ENCODE data around the gene OR10J5. TPM values are rescaled to one million over a fixed set of nuclear protein-coding genes. Genes with fewer than 3 reads are reported as not detected.
"Not testable (repeated sequence)": the region's sequence is repeated elsewhere in the genome, so short reads cannot be mapped to it uniquely, and the experiment has no call there.

Gene OR10J5, protein sequence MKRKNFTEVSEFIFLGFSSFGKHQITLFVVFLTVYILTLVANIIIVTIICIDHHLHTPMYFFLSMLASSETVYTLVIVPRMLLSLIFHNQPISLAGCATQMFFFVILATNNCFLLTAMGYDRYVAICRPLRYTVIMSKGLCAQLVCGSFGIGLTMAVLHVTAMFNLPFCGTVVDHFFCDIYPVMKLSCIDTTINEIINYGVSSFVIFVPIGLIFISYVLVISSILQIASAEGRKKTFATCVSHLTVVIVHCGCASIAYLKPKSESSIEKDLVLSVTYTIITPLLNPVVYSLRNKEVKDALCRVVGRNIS
- total RNA-seq = not detected in 2 replicates

DNA sequence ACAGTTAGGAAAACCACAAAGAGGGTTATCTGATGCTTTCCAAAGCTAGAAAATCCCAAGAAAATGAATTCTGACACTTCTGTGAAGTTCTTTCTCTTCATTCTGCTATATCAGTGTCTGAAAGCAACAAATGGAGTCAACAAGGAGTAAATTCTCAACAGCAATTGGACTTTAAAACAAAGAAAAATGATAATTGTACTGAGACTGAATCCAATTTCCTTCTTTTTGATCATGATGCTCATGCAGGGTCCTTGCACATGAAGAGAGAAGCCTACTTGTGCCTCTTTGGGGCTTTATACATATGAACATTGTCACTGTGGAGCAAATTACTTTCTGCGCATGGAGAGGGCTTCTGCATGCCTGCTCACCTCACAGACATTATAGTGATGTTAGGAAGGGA, at the start of gene OR10J5:
TSS of gene OR10J5 (minus strand) at position 101 of the 400 bp plus-strand sequence. CDS start at position 101, 0 bp downstream.
- no peaks in the 10 kb centered on the region for H3K27me3 Mint-ChIP-seq (ENCODE audit: low read depth)
- H3K4me1 Mint-ChIP-seq (ENCODE audit: low read depth) = no peaks in the 10 kb centered on the region
- H3K27ac Mint-ChIP-seq = no peak within 1 kb of the TSS
- no peak for DNase-seq (ENCODE audit: low spot score)
- intact Hi-C loops (cut with micrococcal nuclease) = no loop called here
- no peaks in the 10 kb centered on the region for H3K9me3 Mint-ChIP-seq
- H3K4me3 Mint-ChIP-seq (ENCODE audit: low read depth) = no peak within 1 kb of the TSS
- H3K36me3 Mint-ChIP-seq (ENCODE audit: low read depth) = no peaks in the 10 kb centered on the region

- H3K36me3 Mint-ChIP-seq (ENCODE audit: low read depth) = no peaks in the 10 kb centered on the region
- DNase-seq (ENCODE audit: low spot score) = no peak
- intact Hi-C loops (cut with micrococcal nuclease) = no loop called here
- H3K27me3 Mint-ChIP-seq (ENCODE audit: low read depth) = no peaks in the 10 kb centered on the region
- no peak overlapping the region for H3K4me3 Mint-ChIP-seq (ENCODE audit: low read depth)
- no peaks in the 10 kb centered on the region for H3K9me3 Mint-ChIP-seq
- H3K4me1 Mint-ChIP-seq (ENCODE audit: low read depth) = no peaks in the 10 kb centered on the region
- H3K27ac Mint-ChIP-seq = no peak overlapping the region
Observed at GRCh38 chr1:159584536-159584935, 48.7 kb upstream of the OR10J5 start.

DNA sequence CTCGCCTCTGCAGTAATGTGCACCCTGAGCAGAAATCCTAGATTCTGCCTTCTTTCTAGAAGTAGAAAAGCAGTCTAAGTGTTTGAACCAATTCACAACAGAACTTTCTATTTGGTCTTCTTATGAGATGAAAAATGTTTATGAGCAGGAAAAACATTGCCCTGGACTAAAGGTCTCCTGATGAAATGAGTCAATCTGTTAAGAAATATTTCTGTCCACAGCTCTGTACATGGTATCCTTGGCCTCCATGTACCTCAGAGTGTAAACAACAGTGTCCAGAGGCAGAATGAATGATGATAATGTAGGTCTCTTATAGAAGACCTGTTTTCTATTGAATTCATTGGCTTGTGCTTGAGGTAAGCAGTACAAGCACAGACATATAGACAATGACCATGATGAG, 45.6 kb upstream of the OR10J5 start:
- H3K36me3 Mint-ChIP-seq (ENCODE audit: low read depth) = no peaks in the 10 kb centered on the region
- no peak overlapping the region for H3K4me3 Mint-ChIP-seq (ENCODE audit: low read depth)
- intact Hi-C loops (cut with micrococcal nuclease) = no loop called here
- H3K27me3 Mint-ChIP-seq (ENCODE audit: low read depth) = no peaks in the 10 kb centered on the region
- no peak for DNase-seq (ENCODE audit: low spot score)
- no peaks in the 10 kb centered on the region for H3K4me1 Mint-ChIP-seq (ENCODE audit: low read depth)
- no peak overlapping the region for H3K27ac Mint-ChIP-seq
- H3K9me3 Mint-ChIP-seq = no peaks in the 10 kb centered on the region

DNA sequence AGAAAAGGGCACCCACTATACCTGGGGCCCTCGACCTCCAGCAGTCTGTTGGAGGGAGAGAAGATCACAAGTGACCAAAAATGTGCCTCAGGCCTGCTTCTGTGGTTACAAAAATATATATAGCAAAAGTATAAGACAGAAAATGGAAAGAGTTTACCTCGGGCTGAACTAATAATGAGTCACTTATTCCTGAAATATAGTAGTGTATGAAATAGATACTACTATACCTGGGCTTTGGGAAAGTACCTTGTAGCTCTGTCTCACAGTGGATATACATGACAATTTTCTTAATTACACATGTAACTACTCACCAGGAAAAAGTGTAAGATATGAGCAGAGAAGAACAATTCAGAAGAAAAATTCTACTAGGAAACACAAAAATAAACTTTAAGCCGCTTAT, 44.5 kb upstream of the OR10J5 start:
- intact Hi-C loops (cut with micrococcal nuclease) = no loop called here
- H3K4me3 Mint-ChIP-seq (ENCODE audit: low read depth) = no peak overlapping the region
- H3K36me3 Mint-ChIP-seq (ENCODE audit: low read depth) = no peaks in the 10 kb centered on the region

DNA sequence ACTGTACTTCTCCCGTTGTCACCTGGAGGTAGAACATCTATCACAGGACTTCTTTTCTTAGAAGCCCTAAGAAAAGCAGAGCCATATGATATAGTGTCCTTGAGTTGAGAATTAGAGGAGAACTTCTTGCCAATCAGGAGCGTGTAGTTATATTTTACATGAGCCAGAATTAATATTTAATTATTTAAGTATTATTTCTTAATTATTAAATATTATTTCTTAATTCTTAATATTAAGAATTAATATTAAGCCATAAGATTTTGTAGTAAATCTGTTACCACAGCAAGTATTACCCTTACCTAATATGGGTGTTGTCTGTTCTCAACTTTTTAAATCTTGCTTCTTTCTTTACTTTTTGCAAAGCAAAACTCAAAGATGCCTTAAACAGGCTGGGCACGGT, 41.6 kb upstream of the OR10J5 start:
- intact Hi-C loops (cut with micrococcal nuclease) = no loop called here
- Mint-ChIP-seq H3K27ac (no peak overlapping the region), H3K9me3 (peaks cover 4% of the 10 kb centered on the region), H3K4me3 (ENCODE audit: low read depth) (no peak overlapping the region), H3K27me3 (ENCODE audit: low read depth) (no peaks in the 10 kb centered on the region), H3K4me1 (ENCODE audit: low read depth) (no peaks in the 10 kb centered on the region), H3K36me3 (ENCODE audit: low read depth) (no peaks in the 10 kb centered on the region)
- DNase-seq (ENCODE audit: low spot score) = no peak

More for the DNA sequence above, 44.5 kb upstream of the OR10J5 start:
- Mint-ChIP-seq H3K9me3 (no peaks in the 10 kb centered on the region), H3K27me3 (ENCODE audit: low read depth) (no peaks in the 10 kb centered on the region), H3K4me1 (ENCODE audit: low read depth) (no peaks in the 10 kb centered on the region), H3K27ac (no peak overlapping the region)
- no peak for DNase-seq (ENCODE audit: low spot score)

- Mint-ChIP-seq H3K27me3 (ENCODE audit: low read depth) (no peaks in the 10 kb centered on the region), H3K4me1 (ENCODE audit: low read depth) (no peaks in the 10 kb centered on the region), H3K27ac (no peak overlapping the region), H3K9me3 (no peaks in the 10 kb centered on the region), H3K4me3 (ENCODE audit: low read depth) (no peak overlapping the region), H3K36me3 (ENCODE audit: low read depth) (no peaks in the 10 kb centered on the region)
- DNase-seq (ENCODE audit: low spot score) = no peak
- intact Hi-C loops (cut with micrococcal nuclease) = no loop called here
Observed at GRCh38 chr1:159562680-159563079, 26.9 kb upstream of the OR10J5 start.

GRCh38 chr1:159561497-159561896, 25.7 kb upstream of the OR10J5 start:
- Mint-ChIP-seq H3K9me3 (no peaks in the 10 kb centered on the region), H3K4me3 (ENCODE audit: low read depth) (no peak overlapping the region), H3K27ac (no peak overlapping the region), H3K4me1 (ENCODE audit: low read depth) (no peaks in the 10 kb centered on the region), H3K36me3 (ENCODE audit: low read depth) (no peaks in the 10 kb centered on the region), H3K27me3 (ENCODE audit: low read depth) (no peaks in the 10 kb centered on the region)
- intact Hi-C loops (cut with micrococcal nuclease) = no loop called here
- DNase-seq (ENCODE audit: low spot score) = no peak

DNA sequence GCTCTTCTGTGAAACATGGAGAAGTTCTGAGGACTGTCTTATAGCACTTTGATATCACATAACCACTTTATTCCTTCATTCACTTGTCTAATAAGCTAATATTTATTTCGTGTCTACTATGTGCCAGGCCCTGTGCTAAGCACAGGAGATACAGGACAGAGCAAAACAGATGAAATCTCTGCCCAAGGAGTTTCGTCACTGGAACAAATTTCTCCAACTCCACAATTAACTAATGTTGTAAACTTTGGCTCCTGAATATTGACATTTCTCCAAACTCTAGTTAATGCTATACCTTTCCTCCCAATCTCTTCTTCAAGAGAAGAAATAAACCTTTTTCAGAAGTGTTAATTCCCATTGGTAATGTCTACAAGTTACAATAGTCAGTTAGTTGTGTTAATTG, 24.8 kb upstream of the OR10J5 start:
- H3K27me3 Mint-ChIP-seq (ENCODE audit: low read depth) = no peaks in the 10 kb centered on the region
- no peaks in the 10 kb centered on the region for H3K36me3 Mint-ChIP-seq (ENCODE audit: low read depth)
- no peak overlapping the region for H3K27ac Mint-ChIP-seq
- H3K4me1 Mint-ChIP-seq (ENCODE audit: low read depth) = no peaks in the 10 kb centered on the region
- DNase-seq (ENCODE audit: low spot score) = no peak
- H3K4me3 Mint-ChIP-seq (ENCODE audit: low read depth) = no peak overlapping the region
- intact Hi-C loops (cut with micrococcal nuclease) = no loop called here
- H3K9me3 Mint-ChIP-seq = no peaks in the 10 kb centered on the region

DNA sequence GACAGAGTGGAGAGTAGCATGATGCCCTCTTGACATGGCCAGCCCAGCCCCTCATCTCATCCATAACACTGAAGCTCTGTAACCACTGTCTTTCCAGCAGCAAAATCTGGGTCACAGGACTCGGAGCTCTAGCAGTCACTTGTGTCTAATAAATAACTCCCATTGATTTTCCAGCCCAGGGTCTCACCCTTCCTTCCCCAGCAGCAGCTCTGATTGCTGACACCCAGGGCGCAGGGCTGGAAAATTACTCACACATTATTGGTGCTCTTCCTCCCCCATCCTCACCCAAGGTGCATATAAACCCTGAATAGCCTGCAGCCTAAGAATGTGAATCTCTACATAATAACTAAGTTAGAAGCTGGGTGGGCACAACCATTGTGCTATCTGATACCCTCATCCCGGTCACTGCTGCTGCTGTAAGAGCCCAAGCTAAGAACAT, 21.1 kb upstream of the OR10J5 start:
- Mint-ChIP-seq H3K36me3 (ENCODE audit: low read depth) (no peaks in the 10 kb centered on the region), H3K27ac (no peak overlapping the region), H3K9me3 (no peaks in the 10 kb centered on the region), H3K4me1 (ENCODE audit: low read depth) (no peaks in the 10 kb centered on the region), H3K27me3 (ENCODE audit: low read depth) (no peaks in the 10 kb centered on the region), H3K4me3 (ENCODE audit: low read depth) (no peak overlapping the region)
- DNase-seq (ENCODE audit: low spot score) = no peak
- intact Hi-C loops (cut with micrococcal nuclease) = no loop called here

GRCh38 chr1:159554696-159555095, 18.9 kb upstream of the OR10J5 start:
- Mint-ChIP-seq H3K4me3 (ENCODE audit: low read depth) (no peak overlapping the region), H3K27ac (no peak overlapping the region), H3K9me3 (no peaks in the 10 kb centered on the region), H3K27me3 (ENCODE audit: low read depth) (no peaks in the 10 kb centered on the region), H3K36me3 (ENCODE audit: low read depth) (no peaks in the 10 kb centered on the region), H3K4me1 (ENCODE audit: low read depth) (no peaks in the 10 kb centered on the region)
- intact Hi-C loops (cut with micrococcal nuclease) = no loop called here
- no peak for DNase-seq (ENCODE audit: low spot score)

DNA sequence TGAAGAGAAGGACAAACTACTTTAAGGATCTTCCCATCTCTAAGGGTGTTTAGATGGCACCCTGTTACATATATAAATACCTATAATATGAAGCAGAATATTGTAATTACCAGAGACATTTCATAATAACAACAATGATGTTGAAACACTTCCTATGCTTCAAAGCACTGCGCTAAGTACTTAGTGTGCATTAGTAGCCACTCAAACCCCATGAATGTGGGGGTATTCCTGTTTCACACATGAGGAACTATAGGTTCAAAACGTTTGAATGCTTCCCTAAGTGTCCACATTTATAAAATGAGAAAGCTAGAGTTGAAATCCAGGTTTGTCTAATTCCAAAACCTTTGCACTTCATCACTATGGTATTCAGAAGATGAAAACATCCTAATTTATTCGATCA, 18.5 kb upstream of the OR10J5 start:
- H3K27ac Mint-ChIP-seq = no peak overlapping the region
- H3K27me3 Mint-ChIP-seq (ENCODE audit: low read depth) = no peaks in the 10 kb centered on the region
- H3K36me3 Mint-ChIP-seq (ENCODE audit: low read depth) = no peaks in the 10 kb centered on the region
- DNase-seq (ENCODE audit: low spot score) = no peak
- H3K4me1 Mint-ChIP-seq (ENCODE audit: low read depth) = no peaks in the 10 kb centered on the region
- intact Hi-C loops (cut with micrococcal nuclease) = no loop called here
- H3K4me3 Mint-ChIP-seq (ENCODE audit: low read depth) = no peak overlapping the region
- no peaks in the 10 kb centered on the region for H3K9me3 Mint-ChIP-seq

DNA sequence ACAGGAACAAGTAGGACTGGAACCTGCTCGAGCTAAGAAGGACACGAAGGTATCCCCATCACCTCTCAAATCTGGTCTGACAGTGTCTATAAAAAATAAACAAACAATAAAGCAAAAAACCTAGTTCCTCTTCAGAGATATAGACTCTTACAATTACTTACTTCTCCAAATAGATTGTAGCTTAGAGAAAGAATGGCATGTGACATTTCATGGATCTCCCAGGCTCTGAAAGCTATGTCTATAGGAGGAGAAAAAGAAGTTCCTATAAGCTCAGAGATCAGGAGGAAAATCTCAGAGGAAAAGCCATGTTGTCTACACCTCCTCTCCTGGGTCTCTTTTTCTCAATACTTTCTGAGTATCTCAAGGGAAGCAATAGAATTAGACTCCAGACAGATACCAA, 12.3 kb upstream of the OR10J5 start:
- no peak for DNase-seq (ENCODE audit: low spot score)
- Mint-ChIP-seq H3K4me3 (ENCODE audit: low read depth) (no peak overlapping the region), H3K27me3 (ENCODE audit: low read depth) (no peaks in the 10 kb centered on the region), H3K36me3 (ENCODE audit: low read depth) (no peaks in the 10 kb centered on the region), H3K27ac (no peak overlapping the region), H3K4me1 (ENCODE audit: low read depth) (no peaks in the 10 kb centered on the region), H3K9me3 (no peaks in the 10 kb centered on the region)
- intact Hi-C loops (cut with micrococcal nuclease) = no loop called here

- no peak for DNase-seq (ENCODE audit: low spot score)
- Mint-ChIP-seq H3K4me1 (ENCODE audit: low read depth) (no peaks in the 10 kb centered on the region), H3K9me3 (no peaks in the 10 kb centered on the region), H3K36me3 (ENCODE audit: low read depth) (no peaks in the 10 kb centered on the region), H3K27ac (no peak overlapping the region), H3K4me3 (ENCODE audit: low read depth) (no peak overlapping the region), H3K27me3 (ENCODE audit: low read depth) (no peaks in the 10 kb centered on the region)
- intact Hi-C loops (cut with micrococcal nuclease) = no loop called here
Observed at GRCh38 chr1:159532922-159533321, 2.9 kb downstream of the OR10J5 start.

DNA sequence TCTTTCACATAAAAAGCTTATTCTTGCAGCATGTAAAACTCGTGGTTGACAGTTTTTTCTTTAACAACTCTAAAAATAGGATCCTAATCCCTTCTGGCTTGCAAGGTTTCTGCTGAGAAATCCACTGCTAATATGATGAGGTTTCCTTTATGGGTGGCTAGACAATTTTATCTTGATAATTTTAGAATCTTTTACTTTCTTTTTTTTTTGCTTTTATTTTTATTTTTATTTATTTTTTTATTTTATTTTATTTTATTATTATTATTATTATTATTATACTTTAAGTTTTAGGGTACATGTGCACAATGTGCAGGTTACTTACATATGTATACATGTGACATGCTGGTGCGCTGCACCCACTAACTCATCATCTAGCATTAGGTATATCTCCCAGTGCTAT, 11.0 kb downstream of the OR10J5 start:
- H3K27me3 Mint-ChIP-seq (ENCODE audit: low read depth); H3K4me1 Mint-ChIP-seq (ENCODE audit: low read depth); intact Hi-C loops (cut with micrococcal nuclease); DNase-seq (ENCODE audit: low spot score); H3K27ac Mint-ChIP-seq; H3K9me3 Mint-ChIP-seq; H3K4me3 Mint-ChIP-seq (ENCODE audit: low read depth); H3K36me3 Mint-ChIP-seq (ENCODE audit: low read depth): not testable (repeated sequence)
